ENCODE data around the gene SLC16A4.

SLC16A4 gene

GRCh38 chr1:110318046-110318445 is 72.8 kb downstream of the SLC16A4 start:
- no peak for TF ChIP-seq CTCF (conservative IDR thresholded peaks at IDR 0.05; ENCODE audit: low read depth, low read length)
- DNase-seq (ENCODE audit: low read depth), result no peak
- no peak overlapping the region for H3K4me3 ChIP-seq (ENCODE audit: low read length)

GRCh38 chr1:110316735-110317134 is 74.1 kb downstream of the SLC16A4 start:
- H3K4me3 ChIP-seq (ENCODE audit: low read length), result no peak overlapping the region
- DNase-seq (ENCODE audit: low read depth), result no peak
- TF ChIP-seq CTCF (conservative IDR thresholded peaks at IDR 0.05; ENCODE audit: low read depth, low read length), result no peak
